ENCODE measurements around the gene CFAP73. TPM values are rescaled to one million over a fixed set of nuclear protein-coding genes. Genes with fewer than 3 reads are reported as not detected.

CFAP73 gene
- total RNA-seq, 1 experiment from 2014 or later: 0.94 TPM

DNA sequence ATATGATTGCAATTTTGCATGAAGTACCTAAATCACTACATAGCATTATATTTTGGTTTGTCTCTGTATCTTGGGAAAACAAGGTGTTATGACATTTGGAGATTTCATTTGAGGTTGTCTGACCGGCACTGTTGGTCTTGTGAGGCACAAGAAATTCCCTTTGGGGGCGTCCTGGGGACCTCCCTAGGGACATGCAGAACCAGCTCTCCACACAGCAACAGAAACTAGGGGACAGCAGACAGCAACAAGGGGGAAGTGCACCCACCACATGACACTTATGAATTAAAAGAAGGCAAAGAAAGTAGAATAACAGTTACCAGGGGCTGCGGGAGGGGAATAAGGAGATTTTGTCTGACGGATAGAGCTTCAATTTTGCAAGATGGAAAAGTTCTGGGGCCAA, 21.4 kb downstream of the CFAP73 start:
- H3K36me3 Mint-ChIP-seq: peaks cover 62% of the 10 kb centered on the region
- CTCF ChIA-PET: interaction anchor here (0.6 to 2.2 kb wide), 3 partner anchors 9 to 178 kb away, joined by 3 to 4 read pairs (median 3); no protein-coding TSS in a partner anchor
- DNase-seq (ENCODE audit: low spot score) (no peak), ATAC-seq (no peak)
- no peak overlapping the region for H3K27ac Mint-ChIP-seq
- H3K9me3 Mint-ChIP-seq: no peaks in the 10 kb centered on the region
- H3K4me1 Mint-ChIP-seq: no peaks in the 10 kb centered on the region
- H3K4me3 Mint-ChIP-seq: no peak overlapping the region
- POLR2A ChIA-PET: no interaction called here
- no peaks in the 10 kb centered on the region for H3K27me3 Mint-ChIP-seq (ENCODE audit: low read depth)
- TF ChIP-seq, protein P1, sequence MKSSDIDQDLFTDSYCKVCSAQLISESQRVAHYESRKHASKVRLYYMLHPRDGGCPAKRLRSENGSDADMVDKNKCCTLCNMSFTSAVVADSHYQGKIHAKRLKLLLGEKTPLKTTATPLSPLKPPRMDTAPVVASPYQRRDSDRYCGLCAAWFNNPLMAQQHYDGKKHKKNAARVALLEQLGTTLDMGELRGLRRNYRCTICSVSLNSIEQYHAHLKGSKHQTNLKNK (CRISPR knock-in tag; IDR thresholded peaks at IDR 0.05): no peak
- TF ChIP-seq, protein P2, sequence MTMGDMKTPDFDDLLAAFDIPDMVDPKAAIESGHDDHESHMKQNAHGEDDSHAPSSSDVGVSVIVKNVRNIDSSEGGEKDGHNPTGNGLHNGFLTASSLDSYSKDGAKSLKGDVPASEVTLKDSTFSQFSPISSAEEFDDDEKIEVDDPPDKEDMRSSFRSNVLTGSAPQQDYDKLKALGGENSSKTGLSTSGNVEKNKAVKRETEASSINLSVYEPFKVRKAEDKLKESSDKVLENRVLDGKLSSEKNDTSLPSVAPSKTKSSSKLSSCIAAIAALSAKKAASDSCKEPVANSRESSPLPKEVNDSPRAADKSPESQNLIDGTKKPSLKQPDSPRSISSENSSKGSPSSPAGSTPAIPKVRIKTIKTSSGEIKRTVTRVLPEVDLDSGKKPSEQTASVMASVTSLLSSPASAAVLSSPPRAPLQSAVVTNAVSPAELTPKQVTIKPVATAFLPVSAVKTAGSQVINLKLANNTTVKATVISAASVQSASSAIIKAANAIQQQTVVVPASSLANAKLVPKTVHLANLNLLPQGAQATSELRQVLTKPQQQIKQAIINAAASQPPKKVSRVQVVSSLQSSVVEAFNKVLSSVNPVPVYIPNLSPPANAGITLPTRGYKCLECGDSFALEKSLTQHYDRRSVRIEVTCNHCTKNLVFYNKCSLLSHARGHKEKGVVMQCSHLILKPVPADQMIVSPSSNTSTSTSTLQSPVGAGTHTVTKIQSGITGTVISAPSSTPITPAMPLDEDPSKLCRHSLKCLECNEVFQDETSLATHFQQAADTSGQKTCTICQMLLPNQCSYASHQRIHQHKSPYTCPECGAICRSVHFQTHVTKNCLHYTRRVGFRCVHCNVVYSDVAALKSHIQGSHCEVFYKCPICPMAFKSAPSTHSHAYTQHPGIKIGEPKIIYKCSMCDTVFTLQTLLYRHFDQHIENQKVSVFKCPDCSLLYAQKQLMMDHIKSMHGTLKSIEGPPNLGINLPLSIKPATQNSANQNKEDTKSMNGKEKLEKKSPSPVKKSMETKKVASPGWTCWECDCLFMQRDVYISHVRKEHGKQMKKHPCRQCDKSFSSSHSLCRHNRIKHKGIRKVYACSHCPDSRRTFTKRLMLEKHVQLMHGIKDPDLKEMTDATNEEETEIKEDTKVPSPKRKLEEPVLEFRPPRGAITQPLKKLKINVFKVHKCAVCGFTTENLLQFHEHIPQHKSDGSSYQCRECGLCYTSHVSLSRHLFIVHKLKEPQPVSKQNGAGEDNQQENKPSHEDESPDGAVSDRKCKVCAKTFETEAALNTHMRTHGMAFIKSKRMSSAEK (CRISPR knock-in tag; IDR thresholded peaks at IDR 0.05; ENCODE audit: borderline replicate concordance): no peak
- TF ChIP-seq ELF4 (CRISPR knock-in tag; IDR thresholded peaks at IDR 0.05; ENCODE audit: low read depth) (no peak), ATF1 (CRISPR knock-in tag; IDR thresholded peaks at IDR 0.05) (no peak)
- TF ChIP-seq, protein P3, sequence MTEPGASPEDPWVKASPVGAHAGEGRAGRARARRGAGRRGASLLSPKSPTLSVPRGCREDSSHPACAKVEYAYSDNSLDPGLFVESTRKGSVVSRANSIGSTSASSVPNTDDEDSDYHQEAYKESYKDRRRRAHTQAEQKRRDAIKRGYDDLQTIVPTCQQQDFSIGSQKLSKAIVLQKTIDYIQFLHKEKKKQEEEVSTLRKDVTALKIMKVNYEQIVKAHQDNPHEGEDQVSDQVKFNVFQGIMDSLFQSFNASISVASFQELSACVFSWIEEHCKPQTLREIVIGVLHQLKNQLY (CRISPR knock-in tag; IDR thresholded peaks at IDR 0.05): no peak

DNA sequence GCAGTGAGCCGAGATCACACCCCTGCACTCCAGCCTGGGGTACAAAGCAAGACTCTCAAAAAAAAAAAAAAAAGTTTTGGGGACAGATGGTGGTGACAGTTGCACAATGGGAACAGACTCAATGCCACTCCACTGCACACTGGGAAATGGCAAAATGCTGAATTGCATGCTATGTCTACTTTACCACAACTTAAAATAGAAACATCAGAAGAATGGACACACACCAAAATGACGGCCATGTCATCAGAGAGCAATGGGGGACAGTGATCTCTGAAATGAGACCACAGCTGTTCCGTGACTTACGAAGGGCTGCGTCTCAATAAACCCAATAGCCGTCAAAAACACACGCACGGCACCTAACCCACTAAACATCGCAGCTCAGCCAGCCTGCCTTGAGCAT, 22.0 kb downstream of the CFAP73 start:
- CTCF ChIA-PET: interaction anchor here (0.6 to 2.2 kb wide), 3 partner anchors 20 to 179 kb away, joined by 3 to 5 read pairs (median 4); partner anchors contain the start of gene RASAL1
- DNase-seq (ENCODE audit: low spot score) (no peak), ATAC-seq (no peak)
- Mint-ChIP-seq H3K27ac (no peak overlapping the region), H3K4me1 (no peaks in the 10 kb centered on the region), H3K27me3 (ENCODE audit: low read depth) (no peaks in the 10 kb centered on the region), H3K36me3 (peaks cover 63% of the 10 kb centered on the region), H3K4me3 (no peak overlapping the region), H3K9me3 (no peaks in the 10 kb centered on the region)
- POLR2A ChIA-PET: no interaction called here
- TF ChIP-seq MXD4 (CRISPR knock-in tag; IDR thresholded peaks at IDR 0.05; ENCODE audit: borderline replicate concordance) (no peak), EMX1 (CRISPR knock-in tag; IDR thresholded peaks at IDR 0.05) (no peak), NFATC4 (CRISPR knock-in tag; IDR thresholded peaks at IDR 0.05) (no peak), SMAD4 (CRISPR knock-in tag; IDR thresholded peaks at IDR 0.05) (no peak), ZNF396 (CRISPR knock-in tag; IDR thresholded peaks at IDR 0.05; ENCODE audit: borderline replicate concordance) (no peak), NFE2L1 (CRISPR knock-in tag; IDR thresholded peaks at IDR 0.05) (no peak), PRRX2 (CRISPR knock-in tag; IDR thresholded peaks at IDR 0.05) (no peak), ESRRA (CRISPR knock-in tag; IDR thresholded peaks at IDR 0.05; ENCODE audit: borderline replicate concordance) (no peak), ZNF232 (CRISPR knock-in tag; IDR thresholded peaks at IDR 0.05) (no peak), TCF7 (CRISPR knock-in tag; IDR thresholded peaks at IDR 0.05; ENCODE audit: low read depth) (no peak), ZNF219 (CRISPR knock-in tag; IDR thresholded peaks at IDR 0.05; ENCODE audit: borderline replicate concordance) (no peak)
- TF ChIP-seq, protein P1 (CRISPR knock-in tag; IDR thresholded peaks at IDR 0.05): no peak
- TF ChIP-seq, protein P4, sequence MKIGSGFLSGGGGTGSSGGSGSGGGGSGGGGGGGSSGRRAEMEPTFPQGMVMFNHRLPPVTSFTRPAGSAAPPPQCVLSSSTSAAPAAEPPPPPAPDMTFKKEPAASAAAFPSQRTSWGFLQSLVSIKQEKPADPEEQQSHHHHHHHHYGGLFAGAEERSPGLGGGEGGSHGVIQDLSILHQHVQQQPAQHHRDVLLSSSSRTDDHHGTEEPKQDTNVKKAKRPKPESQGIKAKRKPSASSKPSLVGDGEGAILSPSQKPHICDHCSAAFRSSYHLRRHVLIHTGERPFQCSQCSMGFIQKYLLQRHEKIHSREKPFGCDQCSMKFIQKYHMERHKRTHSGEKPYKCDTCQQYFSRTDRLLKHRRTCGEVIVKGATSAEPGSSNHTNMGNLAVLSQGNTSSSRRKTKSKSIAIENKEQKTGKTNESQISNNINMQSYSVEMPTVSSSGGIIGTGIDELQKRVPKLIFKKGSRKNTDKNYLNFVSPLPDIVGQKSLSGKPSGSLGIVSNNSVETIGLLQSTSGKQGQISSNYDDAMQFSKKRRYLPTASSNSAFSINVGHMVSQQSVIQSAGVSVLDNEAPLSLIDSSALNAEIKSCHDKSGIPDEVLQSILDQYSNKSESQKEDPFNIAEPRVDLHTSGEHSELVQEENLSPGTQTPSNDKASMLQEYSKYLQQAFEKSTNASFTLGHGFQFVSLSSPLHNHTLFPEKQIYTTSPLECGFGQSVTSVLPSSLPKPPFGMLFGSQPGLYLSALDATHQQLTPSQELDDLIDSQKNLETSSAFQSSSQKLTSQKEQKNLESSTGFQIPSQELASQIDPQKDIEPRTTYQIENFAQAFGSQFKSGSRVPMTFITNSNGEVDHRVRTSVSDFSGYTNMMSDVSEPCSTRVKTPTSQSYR (CRISPR knock-in tag; IDR thresholded peaks at IDR 0.05): no peak
- TF ChIP-seq, protein P5, sequence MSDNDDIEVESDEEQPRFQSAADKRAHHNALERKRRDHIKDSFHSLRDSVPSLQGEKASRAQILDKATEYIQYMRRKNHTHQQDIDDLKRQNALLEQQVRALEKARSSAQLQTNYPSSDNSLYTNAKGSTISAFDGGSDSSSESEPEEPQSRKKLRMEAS (CRISPR knock-in tag; IDR thresholded peaks at IDR 0.05): no peak
- TF ChIP-seq, protein P6, sequence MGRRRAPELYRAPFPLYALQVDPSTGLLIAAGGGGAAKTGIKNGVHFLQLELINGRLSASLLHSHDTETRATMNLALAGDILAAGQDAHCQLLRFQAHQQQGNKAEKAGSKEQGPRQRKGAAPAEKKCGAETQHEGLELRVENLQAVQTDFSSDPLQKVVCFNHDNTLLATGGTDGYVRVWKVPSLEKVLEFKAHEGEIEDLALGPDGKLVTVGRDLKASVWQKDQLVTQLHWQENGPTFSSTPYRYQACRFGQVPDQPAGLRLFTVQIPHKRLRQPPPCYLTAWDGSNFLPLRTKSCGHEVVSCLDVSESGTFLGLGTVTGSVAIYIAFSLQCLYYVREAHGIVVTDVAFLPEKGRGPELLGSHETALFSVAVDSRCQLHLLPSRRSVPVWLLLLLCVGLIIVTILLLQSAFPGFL (CRISPR knock-in tag; IDR thresholded peaks at IDR 0.05; ENCODE audit: borderline replicate concordance): no peak
- TF ChIP-seq, protein P7, sequence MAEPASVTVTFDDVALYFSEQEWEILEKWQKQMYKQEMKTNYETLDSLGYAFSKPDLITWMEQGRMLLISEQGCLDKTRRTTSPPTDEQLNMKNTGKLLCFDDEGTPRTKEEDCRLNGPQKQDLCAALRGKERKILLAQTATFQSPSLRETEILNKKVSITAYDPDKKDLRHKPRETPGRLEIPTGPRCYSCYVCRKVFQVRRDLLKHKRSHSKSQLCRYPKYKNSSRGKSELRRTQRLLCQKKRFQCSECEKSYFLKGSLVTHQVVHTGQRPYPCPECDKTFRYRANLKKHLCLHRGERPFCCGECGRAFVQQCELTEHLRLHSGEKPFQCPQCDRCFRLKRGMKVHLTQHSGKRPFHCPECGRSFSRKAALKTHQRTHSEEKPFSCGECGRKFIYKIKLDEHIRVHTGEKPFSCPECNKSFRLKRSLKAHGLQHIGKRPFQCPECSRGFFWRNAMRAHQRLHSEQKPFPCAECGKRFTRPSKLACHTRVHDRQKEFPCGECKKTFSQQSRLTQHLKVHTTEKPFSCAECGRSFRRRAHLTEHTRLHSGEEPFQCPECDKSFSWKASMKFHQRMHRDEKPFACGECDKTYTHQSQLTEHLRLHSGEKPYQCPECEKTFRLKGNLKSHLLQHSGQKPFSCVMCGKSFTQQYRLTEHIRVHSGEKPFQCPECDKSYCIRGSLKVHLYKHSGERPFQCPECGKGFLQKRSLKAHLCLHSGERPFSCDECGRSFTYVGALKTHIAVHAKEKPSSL (CRISPR knock-in tag; conservative IDR thresholded peaks at IDR 0.05): no peak
- TF ChIP-seq, protein P8, sequence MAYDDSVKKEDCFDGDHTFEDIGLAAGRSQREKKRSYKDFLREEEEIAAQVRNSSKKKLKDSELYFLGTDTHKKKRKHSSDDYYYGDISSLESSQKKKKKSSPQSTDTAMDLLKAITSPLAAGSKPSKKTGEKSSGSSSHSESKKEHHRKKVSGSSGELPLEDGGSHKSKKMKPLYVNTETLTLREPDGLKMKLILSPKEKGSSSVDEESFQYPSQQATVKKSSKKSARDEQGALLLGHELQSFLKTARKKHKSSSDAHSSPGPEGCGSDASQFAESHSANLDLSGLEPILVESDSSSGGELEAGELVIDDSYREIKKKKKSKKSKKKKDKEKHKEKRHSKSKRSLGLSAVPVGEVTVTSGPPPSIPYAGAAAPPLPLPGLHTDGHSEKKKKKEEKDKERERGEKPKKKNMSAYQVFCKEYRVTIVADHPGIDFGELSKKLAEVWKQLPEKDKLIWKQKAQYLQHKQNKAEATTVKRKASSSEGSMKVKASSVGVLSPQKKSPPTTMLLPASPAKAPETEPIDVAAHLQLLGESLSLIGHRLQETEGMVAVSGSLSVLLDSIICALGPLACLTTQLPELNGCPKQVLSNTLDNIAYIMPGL (CRISPR knock-in tag; IDR thresholded peaks at IDR 0.05): no peak
